Neural cell (in vitro differentiated cells): Measurements from ENCODE around the gene ADAMTS20.

Source experiments
- EP300 ChIP-seq: fragments of 450-650 bp; conservative IDR thresholded peaks from 2 replicates; pipeline ENCODE4 v1.6.1; 2014; ENCODE audit warnings: antibody characterized with exemption, mild to moderate bottlenecking, moderate library complexity; ENCODE audit not compliant: poor library complexity, severe bottlenecking
- EZH2 ChIP-seq: fragments of 200-600, 300-800 bp; shearing (Covaris generic), sonication (generic); IDR thresholded peaks from 2 replicates; pipeline ENCODE4 v1.6.1; 2014; ENCODE audit warnings: antibody characterized with exemption, low read length, borderline replicate concordance, mild to moderate bottlenecking; ENCODE audit not compliant: insufficient read depth, poor library complexity, severe bottlenecking

DNA sequence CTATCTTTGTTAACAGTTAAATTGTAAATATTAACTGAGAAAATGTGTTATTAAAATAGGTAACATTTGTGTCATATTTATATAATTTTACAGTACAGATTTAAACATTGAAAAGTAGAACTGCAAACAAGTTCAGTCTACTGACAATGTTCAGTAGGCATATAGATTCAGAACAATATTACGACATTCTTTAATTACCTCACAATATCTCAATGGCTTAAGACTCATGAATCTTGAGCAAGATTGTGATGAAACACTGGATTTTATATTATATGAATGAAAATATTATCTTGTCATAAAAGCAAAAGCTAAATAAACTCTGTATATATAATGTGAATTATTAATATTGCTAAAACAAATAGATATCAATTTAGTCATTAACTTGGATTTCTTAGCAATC, 194.9 kb downstream of the ADAMTS20 start:
- TF ChIP-seq EP300: no peak
- no peak for TF ChIP-seq EZH2
